ENCODE results near the gene SKI. TPM values are rescaled to one million over a fixed set of nuclear protein-coding genes. Genes with fewer than 3 reads are reported as not detected.
A peak's percentile ranks its signal among the peaks of the same experiment; 100 is the strongest.

SKI gene
- total and polyA plus RNA-seq, 7 donors = 7.7 to 32.1 (median 21.4) TPM

- no peak overlapping the region for H3K4me3 ChIP-seq
- H3K36me3 ChIP-seq (ENCODE audit: insufficient read depth in 1 of 2, low read depth in 1 of 2) = peaks cover 0 to 2% of the 10 kb centered on the region in 2 donors
- intact Hi-C loops (cut with DNase I) = no loop called here
- no peaks in the 10 kb centered on the region for H3K27me3 ChIP-seq (ENCODE audit: insufficient read depth in 3 of 3, low read length in 2 of 3)
- peak in 1 of 2 donors; percentile 50 for DNase-seq
- TF ChIP-seq, protein P1, sequence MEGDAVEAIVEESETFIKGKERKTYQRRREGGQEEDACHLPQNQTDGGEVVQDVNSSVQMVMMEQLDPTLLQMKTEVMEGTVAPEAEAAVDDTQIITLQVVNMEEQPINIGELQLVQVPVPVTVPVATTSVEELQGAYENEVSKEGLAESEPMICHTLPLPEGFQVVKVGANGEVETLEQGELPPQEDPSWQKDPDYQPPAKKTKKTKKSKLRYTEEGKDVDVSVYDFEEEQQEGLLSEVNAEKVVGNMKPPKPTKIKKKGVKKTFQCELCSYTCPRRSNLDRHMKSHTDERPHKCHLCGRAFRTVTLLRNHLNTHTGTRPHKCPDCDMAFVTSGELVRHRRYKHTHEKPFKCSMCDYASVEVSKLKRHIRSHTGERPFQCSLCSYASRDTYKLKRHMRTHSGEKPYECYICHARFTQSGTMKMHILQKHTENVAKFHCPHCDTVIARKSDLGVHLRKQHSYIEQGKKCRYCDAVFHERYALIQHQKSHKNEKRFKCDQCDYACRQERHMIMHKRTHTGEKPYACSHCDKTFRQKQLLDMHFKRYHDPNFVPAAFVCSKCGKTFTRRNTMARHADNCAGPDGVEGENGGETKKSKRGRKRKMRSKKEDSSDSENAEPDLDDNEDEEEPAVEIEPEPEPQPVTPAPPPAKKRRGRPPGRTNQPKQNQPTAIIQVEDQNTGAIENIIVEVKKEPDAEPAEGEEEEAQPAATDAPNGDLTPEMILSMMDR (IDR thresholded peaks at IDR 0.05) = no peak
- no peaks in the 10 kb centered on the region for H3K9me3 ChIP-seq
- H3K4me1 ChIP-seq = peaks cover 53% of the 10 kb centered on the region
- H3K27ac ChIP-seq = no peak overlapping the region
- 67 to 72% (median 70%) methylated on average over 9 of the region's 9 CpGs for WGBS, 3 donors
- ATAC-seq = no peak
These were observed 51.7 kb downstream of the SKI start for GRCh38 chr1:2279817-2280216.

GRCh38 chr1:2282556-2283270 lies 54.6 kb downstream of the SKI start:
- TF ChIP-seq, protein P1 (IDR thresholded peaks at IDR 0.05) = no peak
- H3K4me1 ChIP-seq = peaks cover 37% of the 10 kb centered on the region
- DNase-seq (peak; percentile 17 to 49), ATAC-seq (no peak)
- H3K27me3 ChIP-seq (ENCODE audit: insufficient read depth in 3 of 3, low read length in 2 of 3) = no peaks in the 10 kb centered on the region
- 92 to 93% (median 93%) methylated on average over 28 to 29 of the region's 29 CpGs for WGBS, 3 donors
- intact Hi-C loops (cut with DNase I) = no loop called here
- peaks cover 0 to 2% of the 10 kb centered on the region in 2 donors for H3K36me3 ChIP-seq (ENCODE audit: insufficient read depth in 1 of 2, low read depth in 1 of 2)
- H3K4me3 ChIP-seq = no peak overlapping the region
- H3K9me3 ChIP-seq = no peaks in the 10 kb centered on the region
- no peak overlapping the region for H3K27ac ChIP-seq

DNA sequence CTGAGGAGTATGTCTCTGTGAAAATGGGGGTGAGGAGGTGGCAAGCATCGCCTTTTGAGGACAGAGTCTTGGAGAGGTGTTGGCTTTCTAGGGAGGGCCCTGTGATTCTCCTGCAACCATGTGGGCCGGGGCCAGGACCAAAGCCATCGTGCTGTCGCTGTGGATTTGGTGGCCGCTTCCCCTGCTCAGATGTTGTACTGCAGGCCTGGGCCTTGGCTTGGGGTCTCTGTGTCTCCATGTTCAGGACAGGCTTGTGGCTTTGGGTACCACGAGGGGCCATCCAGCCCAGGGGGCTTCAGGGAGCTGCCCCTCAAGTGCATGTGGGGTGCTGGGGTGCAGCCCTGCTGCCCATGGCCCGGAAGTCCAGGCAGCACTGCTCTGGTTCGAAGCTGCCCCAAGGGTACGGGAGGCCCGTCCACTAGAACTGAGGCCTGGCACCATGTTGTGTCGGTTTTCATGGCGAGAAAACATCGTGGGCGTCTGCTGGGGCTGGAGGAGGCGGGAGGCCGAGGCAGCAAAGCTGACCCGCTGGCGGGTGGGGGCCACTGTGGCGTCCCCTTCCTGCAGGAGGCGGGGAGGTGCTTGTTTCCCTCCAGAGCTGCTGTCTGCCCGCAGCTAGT lies 55.4 kb downstream of the SKI start:
- Histone ChIP-seq H3K27ac (no peak overlapping the region), H3K4me3 (no peak overlapping the region), H3K36me3 (ENCODE audit: insufficient read depth in 1 of 2, low read depth in 1 of 2) (peaks cover 0 to 2% of the 10 kb centered on the region in 2 donors), H3K9me3 (no peaks in the 10 kb centered on the region), H3K27me3 (ENCODE audit: insufficient read depth in 3 of 3, low read length in 2 of 3) (no peaks in the 10 kb centered on the region), H3K4me1 (peaks cover 29% of the 10 kb centered on the region)
- peak in 1 of 4 donors; percentile 10 for ATAC-seq
- intact Hi-C loops (cut with DNase I) = no loop called here
- DNase-seq = peak in 1 of 2 donors; percentile 42
- TF ChIP-seq, protein P1 (IDR thresholded peaks at IDR 0.05) = no peak
- 83 to 86% (median 86%) methylated on average over 21 of the region's 21 CpGs for WGBS, 3 donors

DNA sequence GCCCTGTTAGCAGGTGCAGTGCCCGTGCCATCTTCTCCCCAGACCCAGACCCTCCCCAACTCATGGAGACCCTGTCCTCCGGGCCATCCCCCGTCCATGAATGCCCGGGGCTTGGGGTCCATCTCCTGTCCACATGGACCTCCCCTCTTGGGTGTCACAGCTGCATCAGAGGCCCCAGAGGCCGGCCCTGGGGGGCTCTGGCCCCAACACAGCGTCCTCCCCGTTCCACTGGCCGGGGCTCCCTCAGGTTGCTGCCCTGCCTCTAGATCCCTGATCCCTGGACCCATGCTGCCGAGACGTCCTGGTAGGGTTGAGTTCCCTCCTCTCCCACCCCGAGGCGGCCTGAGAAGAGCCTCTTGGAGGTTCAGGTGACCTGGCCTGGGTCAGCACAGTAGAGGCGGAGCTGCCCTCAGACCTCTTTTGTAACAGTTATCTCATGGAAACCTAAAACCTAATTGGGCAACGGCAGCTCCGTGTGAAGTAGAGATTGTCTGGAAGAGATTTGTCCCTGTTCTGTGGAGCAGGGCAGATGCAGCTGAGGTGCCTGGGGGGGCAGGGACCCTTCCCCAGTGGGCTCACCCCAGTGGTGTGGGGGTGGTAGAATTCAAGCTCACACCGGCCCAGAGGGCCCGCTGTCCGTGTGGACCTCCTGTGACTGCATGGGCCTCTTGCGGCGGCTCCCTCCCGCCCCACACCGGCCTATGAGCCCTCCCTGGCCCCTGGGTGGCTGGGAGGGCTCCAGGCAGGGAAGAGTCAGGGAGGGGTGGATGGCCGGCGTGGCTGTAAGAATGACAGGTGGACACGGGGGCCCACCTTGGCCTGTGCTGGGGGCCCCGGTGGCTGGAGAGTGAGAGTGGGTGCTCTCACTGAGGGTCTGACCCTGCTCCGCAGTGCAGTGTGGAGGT lies 56.1 kb downstream of the SKI start:
- peak; percentile 16 to 49 for DNase-seq
- peak; percentile 47 to 81 (median 63) for ATAC-seq

More for the DNA sequence above, 56.1 kb downstream of the SKI start:
- Histone ChIP-seq H3K27ac (no peak overlapping the region), H3K36me3 (ENCODE audit: insufficient read depth in 1 of 2, low read depth in 1 of 2) (peaks cover 0 to 2% of the 10 kb centered on the region in 2 donors), H3K27me3 (ENCODE audit: insufficient read depth in 3 of 3, low read length in 2 of 3) (no peaks in the 10 kb centered on the region), H3K4me1 (peaks cover 28% of the 10 kb centered on the region), H3K9me3 (no peaks in the 10 kb centered on the region), H3K4me3 (no peak overlapping the region)
- intact Hi-C loops (cut with DNase I) = no loop called here
- TF ChIP-seq, protein P1 (IDR thresholded peaks at IDR 0.05) = no peak
- WGBS, 3 donors = 71 to 79% (median 78%) methylated on average over 26 to 27 of the region's 27 CpGs
